Ovary (tissue), 3 donors: ENCODE measurements around the gene DPEP1.

Source experiments
- CTCF ChIP-seq, 3 donors: fragments of 450-650 bp in 2 of 3; fragments of 200-600 bp in 1 of 3; IDR thresholded peaks; one replicate each; pipeline versions ENCODE4 v1.5.1 to v1.8.0; 2016 to 2022; ENCODE audit warnings: antibody characterized with exemption in 3 of 3, mild to moderate bottlenecking in 1 of 3
- POLR2A ChIP-seq: fragments of 450-650 bp; IDR thresholded peaks from one replicate; pipeline ENCODE4 v1.6.1; 2017; ENCODE audit warnings: antibody characterized with exemption, mild to moderate bottlenecking, moderate library complexity
- donor health status: DM: no; HTN: no; CAD: no.

- TF ChIP-seq CTCF (IDR thresholded peaks at IDR 0.05), result no peak
- no peak for TF ChIP-seq POLR2A
These were observed 3.4 kb upstream of the DPEP1 start for GRCh38 chr16:89610108-89610453.
